Fibroblast of mammary gland (primary cell): ENCODE measurements around the gene TGM3.

Experiments used
- DNase-seq: peaks from one replicate; pipeline ENCODE4 v3.0.0-alpha.2; 2010; ENCODE audit warnings: low read depth
- H3K4me3 ChIP-seq: 2 replicates; pipeline ENCODE4 v1.5.1; 2011; ENCODE audit warnings: low read depth, mild to moderate bottlenecking, low read length, moderate library complexity; ENCODE audit not compliant: control insufficient read depth
- CTCF ChIP-seq: conservative IDR thresholded peaks from 2 replicates; pipeline ENCODE4 v1.5.1; 2011; ENCODE audit warnings: low read depth, low read length, inconsistent platforms; ENCODE audit not compliant: control insufficient read depth, insufficient read depth

The TGM3 gene

GRCh38 chr20:2283706-2284423, 11.9 kb upstream of the TGM3 start:
- H3K4me3 ChIP-seq: no peak overlapping the region
- no peak for TF ChIP-seq CTCF
- no peak for DNase-seq

- TF ChIP-seq CTCF: no peak
- no peak for DNase-seq
- no peak overlapping the region for H3K4me3 ChIP-seq
These were observed 10.6 kb upstream of the TGM3 start for GRCh38 chr20:2285193-2285592.

GRCh38 chr20:2285613-2286012, 10.2 kb upstream of the TGM3 start:
- TF ChIP-seq CTCF: no peak

GRCh38 chr20:2287504-2287903, 8.3 kb upstream of the TGM3 start:
- TF ChIP-seq CTCF: no peak
- DNase-seq: no peak

More at GRCh38 chr20:2285613-2286012, 10.2 kb upstream of the TGM3 start:
- DNase-seq: no peak
- H3K4me3 ChIP-seq: no peak overlapping the region

GRCh38 chr20:2289475-2289874, 6.3 kb upstream of the TGM3 start:
- no peak overlapping the region for H3K4me3 ChIP-seq
- DNase-seq: no peak
- TF ChIP-seq CTCF: no peak

More at GRCh38 chr20:2287504-2287903, 8.3 kb upstream of the TGM3 start:
- no peak overlapping the region for H3K4me3 ChIP-seq

- no peak for TF ChIP-seq CTCF
- DNase-seq: no peak
- H3K4me3 ChIP-seq: no peak overlapping the region
These were observed 5.3 kb upstream of the TGM3 start for GRCh38 chr20:2290486-2290885.
